Kidney glomerular epithelial cell (primary cell): ENCODE data around the gene SHISA6.
"Not testable (repeated sequence)": the region's sequence is repeated elsewhere in the genome, so short reads cannot be mapped to it uniquely, and the experiment has no call there.

Source experiments
- DNase-seq: peaks from one replicate; lab custom pipeline; 2025; lab: John Stamatoyannopoulos, UW

The SHISA6 gene

GRCh38 chr17:11267999-11268575 is 27.1 kb downstream of the SHISA6 start:
- no peak for DNase-seq

- no peak for DNase-seq
Observed at GRCh38 chr17:11269210-11269609, 28.2 kb downstream of the SHISA6 start.

- no peak for DNase-seq
Observed at GRCh38 chr17:11272191-11272590, 31.2 kb downstream of the SHISA6 start.

GRCh38 chr17:11273596-11273995 is 32.6 kb downstream of the SHISA6 start:
- DNase-seq, result no peak

GRCh38 chr17:11274106-11274505 is 33.1 kb downstream of the SHISA6 start:
- no peak for DNase-seq

GRCh38 chr17:11276486-11276885 is 35.5 kb downstream of the SHISA6 start:
- DNase-seq, result no peak

- DNase-seq, result no peak
Observed at GRCh38 chr17:11278186-11278991, 37.4 kb downstream of the SHISA6 start.

GRCh38 chr17:11278992-11279270 is 37.9 kb downstream of the SHISA6 start:
- no peak for DNase-seq

- no peak for DNase-seq
Observed at GRCh38 chr17:11279776-11280344, 38.8 kb downstream of the SHISA6 start.

GRCh38 chr17:11282586-11282985 is 41.6 kb downstream of the SHISA6 start:
- DNase-seq, result no peak

GRCh38 chr17:11284811-11285210 is 43.8 kb downstream of the SHISA6 start:
- no peak for DNase-seq

GRCh38 chr17:11285946-11286345 is 44.9 kb downstream of the SHISA6 start:
- DNase-seq, result no peak

GRCh38 chr17:11287791-11288190 is 46.8 kb downstream of the SHISA6 start:
- no peak for DNase-seq

GRCh38 chr17:11290814-11291213 is 49.8 kb downstream of the SHISA6 start:
- DNase-seq, result no peak

GRCh38 chr17:11292491-11292890 is 51.5 kb downstream of the SHISA6 start:
- DNase-seq, result no peak

- no peak for DNase-seq
Observed at GRCh38 chr17:11293480-11293879, 52.5 kb downstream of the SHISA6 start.

GRCh38 chr17:11294826-11295225 is 53.8 kb downstream of the SHISA6 start:
- no peak for DNase-seq

- DNase-seq, result no peak
Observed at GRCh38 chr17:11296994-11297393, 56.0 kb downstream of the SHISA6 start.

GRCh38 chr17:11298401-11298800 is 57.4 kb downstream of the SHISA6 start:
- DNase-seq, result no peak

- DNase-seq, result no peak
Observed at GRCh38 chr17:11300201-11300600, 59.2 kb downstream of the SHISA6 start.

- no peak for DNase-seq
Observed at GRCh38 chr17:11300738-11301137, 59.7 kb downstream of the SHISA6 start.

GRCh38 chr17:11301874-11302273 is 60.9 kb downstream of the SHISA6 start:
- not testable (repeated sequence) for DNase-seq

GRCh38 chr17:11302401-11303186 is 61.6 kb downstream of the SHISA6 start:
- DNase-seq, result no peak
